Spinal cord (tissue), 10 donors: ENCODE measurements around the gene TAX1BP1. TPM values are rescaled to one million over a fixed set of nuclear protein-coding genes. Genes with fewer than 3 reads are reported as not detected.

Source experiments
- DNase-seq, 6 donors: peaks; one replicate each; pipeline versions ENCODE4 v3.0.0 to v3.0.0-alpha.2; 2013 to 2015; ENCODE audit warnings: low spot score in 6 of 6, low read depth in 4 of 6
- H3K27ac ChIP-seq: one replicate; pipeline ENCODE4 v1.5.1; 2013; ENCODE audit warnings: low read depth, low read length, control low read depth
- H3K27me3 ChIP-seq: one replicate; pipeline ENCODE4 v1.6.1; 2013; ENCODE audit warnings: low read length; ENCODE audit not compliant: control insufficient read depth, insufficient read depth
- H3K36me3 ChIP-seq: one replicate; pipeline ENCODE4 v1.6.1; 2013; ENCODE audit warnings: low read length; ENCODE audit not compliant: control insufficient read depth, insufficient read depth
- H3K4me1 ChIP-seq: one replicate; pipeline ENCODE4 v1.6.1; 2013; ENCODE audit warnings: low read length; ENCODE audit not compliant: control insufficient read depth, insufficient read depth
- H3K4me3 ChIP-seq: one replicate; pipeline ENCODE4 v1.5.1; 2013; ENCODE audit warnings: low read depth, low read length, control low read depth
- H3K9me3 ChIP-seq: one replicate; pipeline ENCODE4 v1.6.1; 2013; ENCODE audit warnings: low read length; ENCODE audit not compliant: control insufficient read depth, insufficient read depth
- WGBS: methylation state at CpG from one replicate; pipeline ENCODE4 v1.1.5; 2013; ENCODE audit warnings: missing lambda C conversion rate; ENCODE audit not compliant: insufficient coverage; 5-methylcytosine and 5-hydroxymethylcytosine counted together
- polyA plus RNA-seq, 2 donors: library from polyadenylated mRNA; unstranded; fragments of 120-200 nt; gene quantifications; one replicate each; pipeline ENCODE4 v1.2.1, GENCODE V29; 2013; ENCODE audit not compliant: insufficient read length in 2 of 2
- total RNA-seq, 2 donors: library from RNA; depleted of rRNA in 1 of 2; stranded (reverse); fragments of 120-200 nt in 1 of 2; fragments of >200 nt in 1 of 2; gene quantifications; one replicate each; pipeline versions ENCODE4 v1.2.3 to v1.2.4, GENCODE V29; 2013 to 2014
- donor health status: healthy.

The TAX1BP1 gene
- total and polyA plus RNA-seq, 4 donors: 91.2 to 119 (median 107) TPM

- H3K36me3 ChIP-seq: no peaks in the 10 kb centered on the region
- peaks cover 21% of the 10 kb centered on the region for H3K4me1 ChIP-seq
- no peaks in the 10 kb centered on the region for H3K9me3 ChIP-seq
- H3K4me3 ChIP-seq: no peak overlapping the region
- no peak overlapping the region for H3K27ac ChIP-seq
- H3K27me3 ChIP-seq: no peaks in the 10 kb centered on the region
- DNase-seq: no peak
- WGBS: 75% methylated on average over 1 of the region's 7 CpGs
Observed at GRCh38 chr7:27869056-27869455, 129.1 kb downstream of the TAX1BP1 start.

GRCh38 chr7:27870595-27870994 lies 130.6 kb downstream of the TAX1BP1 start:
- 98% methylated on average over 5 of the region's 5 CpGs for WGBS
- no peaks in the 10 kb centered on the region for H3K27me3 ChIP-seq
- no peak overlapping the region for H3K27ac ChIP-seq
- DNase-seq: no peak
- H3K4me1 ChIP-seq: peaks cover 35% of the 10 kb centered on the region
- no peaks in the 10 kb centered on the region for H3K36me3 ChIP-seq
- no peak overlapping the region for H3K4me3 ChIP-seq
- H3K9me3 ChIP-seq: no peaks in the 10 kb centered on the region

DNA sequence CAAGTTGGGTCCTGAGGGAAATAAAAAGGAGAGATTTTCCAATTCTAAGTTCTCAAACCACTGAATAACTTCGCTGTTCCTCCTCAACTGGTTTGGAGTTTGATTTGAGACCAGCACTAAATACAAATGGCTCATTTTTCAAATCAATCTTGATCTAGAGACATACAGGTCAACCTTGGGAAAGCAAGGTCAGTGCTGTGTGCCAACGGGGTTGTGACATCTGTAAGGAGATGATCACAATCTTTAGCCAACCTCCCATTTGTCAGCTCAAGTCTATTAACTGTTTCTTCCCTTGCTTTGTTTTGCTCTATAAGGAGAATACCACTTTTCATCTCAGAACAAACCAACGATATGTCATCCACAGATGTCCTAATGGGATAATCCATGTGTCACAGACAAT lies 131.1 kb downstream of the TAX1BP1 start:
- no peak for DNase-seq
- Histone ChIP-seq H3K9me3 (no peaks in the 10 kb centered on the region), H3K4me3 (no peak overlapping the region), H3K4me1 (peaks cover 35% of the 10 kb centered on the region), H3K27me3 (no peaks in the 10 kb centered on the region), H3K36me3 (no peaks in the 10 kb centered on the region), H3K27ac (no peak overlapping the region)
- WGBS: no CpG with 5 or more reads among the region's 3 CpGs

DNA sequence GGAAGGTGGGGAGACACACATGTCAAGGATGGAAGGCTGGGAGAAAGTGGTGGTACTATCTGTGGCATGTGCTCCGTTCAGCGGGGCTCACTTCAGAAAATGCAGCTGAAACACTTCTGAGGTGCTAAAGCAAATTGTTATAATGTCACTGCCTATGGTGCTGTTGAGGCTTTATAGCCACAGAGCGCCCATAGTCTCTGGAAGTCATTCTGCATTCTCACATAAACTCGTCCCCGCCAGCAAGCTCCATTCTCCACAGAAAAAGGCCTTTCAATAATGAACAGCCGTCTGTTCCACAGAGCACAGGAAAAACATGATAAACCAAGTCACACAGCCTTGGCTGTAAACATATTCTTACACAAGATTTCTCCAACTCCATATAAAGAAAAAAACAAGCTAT lies 131.9 kb downstream of the TAX1BP1 start:
- Histone ChIP-seq H3K27me3 (no peaks in the 10 kb centered on the region), H3K27ac (no peak overlapping the region), H3K36me3 (no peaks in the 10 kb centered on the region), H3K4me3 (no peak overlapping the region), H3K4me1 (peaks cover 35% of the 10 kb centered on the region), H3K9me3 (no peaks in the 10 kb centered on the region)
- DNase-seq: peak in 3 of 6 donors; percentile 47 to 91 (median 49)
- WGBS: 39% methylated on average over 6 of the region's 6 CpGs

DNA sequence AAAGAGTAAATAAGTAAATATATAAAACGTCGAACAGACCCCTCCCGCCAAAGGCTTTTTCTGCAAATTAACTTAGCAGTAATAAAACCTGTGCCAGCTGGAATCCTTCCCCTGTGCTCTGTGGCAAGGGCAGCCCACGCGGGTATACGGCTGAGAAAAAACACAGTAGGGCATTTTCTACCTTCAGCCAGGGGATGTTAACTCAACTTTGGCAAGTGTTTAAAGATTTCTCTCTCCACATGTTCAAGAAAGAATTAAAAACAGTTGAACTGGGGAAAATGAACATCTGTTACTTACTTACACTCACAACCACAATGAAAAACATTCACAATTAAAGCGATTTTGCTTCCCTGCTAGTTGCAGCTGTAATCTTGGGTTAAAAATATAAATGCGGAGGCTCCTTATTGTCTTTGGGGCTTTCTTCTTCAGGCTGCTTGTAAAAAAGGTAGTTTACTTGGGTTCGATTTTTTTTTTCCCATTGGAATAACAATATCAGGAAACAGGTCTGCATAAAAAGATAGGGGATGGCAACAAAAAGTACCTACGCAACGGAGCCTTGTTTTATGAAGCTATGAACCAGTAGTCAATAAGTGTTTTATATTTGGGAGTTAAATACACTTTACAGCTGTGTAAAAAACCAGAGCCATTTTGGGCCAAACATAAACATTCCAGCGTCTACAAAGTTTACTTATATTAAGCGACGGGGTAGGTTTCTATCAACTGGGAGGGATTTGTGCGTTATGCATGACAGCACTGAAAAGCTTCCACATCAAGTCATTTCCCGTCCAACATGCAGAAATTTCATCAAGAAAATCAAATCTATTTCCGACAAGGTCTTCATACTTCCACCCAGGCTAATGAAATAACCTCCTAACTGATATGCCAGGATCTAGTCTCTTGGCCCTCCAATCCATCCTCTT lies 132.7 kb downstream of the TAX1BP1 start:
- Histone ChIP-seq H3K9me3 (no peaks in the 10 kb centered on the region), H3K4me3 (no peak overlapping the region), H3K36me3 (no peaks in the 10 kb centered on the region), H3K27ac (peak overlapping the region; percentile 19), H3K27me3 (no peaks in the 10 kb centered on the region), H3K4me1 (peaks cover 34% of the 10 kb centered on the region)
- WGBS: 58% methylated on average over 3 of the region's 17 CpGs
- peak in 2 of 6 donors; percentile 62 to 79 for DNase-seq

GRCh38 chr7:27873981-27874957 lies 134.3 kb downstream of the TAX1BP1 start:
- 67% methylated on average over 12 of the region's 13 CpGs for WGBS
- Histone ChIP-seq H3K9me3 (no peaks in the 10 kb centered on the region), H3K27ac (peak overlapping the region; percentile 6), H3K36me3 (no peaks in the 10 kb centered on the region), H3K4me1 (peaks cover 28% of the 10 kb centered on the region), H3K4me3 (no peak overlapping the region), H3K27me3 (no peaks in the 10 kb centered on the region)
- DNase-seq: peak in 1 of 6 donors; percentile 77

DNA sequence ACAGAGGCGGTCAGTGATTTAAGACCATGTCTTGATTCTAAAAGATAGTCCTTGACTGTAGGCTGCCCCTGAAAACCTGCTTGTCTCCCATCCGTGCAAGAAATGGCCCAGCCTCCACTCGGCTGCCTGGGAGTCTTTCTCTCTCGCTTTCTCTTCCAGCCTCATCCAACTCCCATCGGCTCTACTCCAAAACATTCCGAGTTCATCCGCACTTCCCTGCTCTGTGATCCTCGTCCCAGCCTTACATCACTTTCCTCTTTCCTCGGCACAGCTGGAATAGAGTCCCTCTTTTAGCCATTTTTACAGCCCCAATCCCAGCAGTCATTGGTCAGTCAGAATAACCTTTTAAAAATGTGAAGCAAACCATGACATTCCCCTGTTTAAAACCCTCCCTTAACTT lies 135.1 kb downstream of the TAX1BP1 start:
- no peak overlapping the region for H3K4me3 ChIP-seq
- H3K27me3 ChIP-seq: no peaks in the 10 kb centered on the region
- 90% methylated on average over 9 of the region's 9 CpGs for WGBS
- H3K9me3 ChIP-seq: no peaks in the 10 kb centered on the region
- no peak overlapping the region for H3K27ac ChIP-seq
- DNase-seq: no peak
- H3K36me3 ChIP-seq: no peaks in the 10 kb centered on the region
- peaks cover 28% of the 10 kb centered on the region for H3K4me1 ChIP-seq

- H3K36me3 ChIP-seq: no peaks in the 10 kb centered on the region
- H3K27ac ChIP-seq: no peak overlapping the region
- DNase-seq: no peak
- H3K9me3 ChIP-seq: no peaks in the 10 kb centered on the region
- peaks cover 25% of the 10 kb centered on the region for H3K4me1 ChIP-seq
- no peaks in the 10 kb centered on the region for H3K27me3 ChIP-seq
- no peak overlapping the region for H3K4me3 ChIP-seq
- WGBS: no CpG with 5 or more reads among the region's 2 CpGs
Observed at GRCh38 chr7:27875832-27876231, 135.9 kb downstream of the TAX1BP1 start.

GRCh38 chr7:27876756-27877155 lies 136.8 kb downstream of the TAX1BP1 start:
- Histone ChIP-seq H3K27me3 (no peaks in the 10 kb centered on the region), H3K4me3 (no peak overlapping the region), H3K4me1 (peaks cover 25% of the 10 kb centered on the region), H3K9me3 (no peaks in the 10 kb centered on the region), H3K27ac (no peak overlapping the region), H3K36me3 (no peaks in the 10 kb centered on the region)
- DNase-seq: peak in 2 of 6 donors; percentile 37 to 58
- 82% methylated on average over 5 of the region's 8 CpGs for WGBS
